SU-DHL-6 (cell line): ENCODE data around the gene SLC5A10.

Experiments
- CTCF ChIP-seq: fragments of 200-600 bp; sonication (generic); IDR thresholded peaks from one replicate; pipeline ENCODE4 v1.5.1; 2017; ENCODE audit warnings: antibody characterized with exemption, mild to moderate bottlenecking, low read length, moderate library complexity; ENCODE audit not compliant: insufficient read depth, poor library complexity, severe bottlenecking
- EZH2phosphoT487 ChIP-seq: fragments of 200-600 bp; sonication (generic), shearing (Covaris generic); conservative IDR thresholded peaks from 2 replicates; pipeline ENCODE4 v1.6.1; 2018; ENCODE audit warnings: mild to moderate bottlenecking, antibody characterized with exemption, low read length, moderate library complexity, mixed read lengths

- TF ChIP-seq CTCF (no peak), EZH2phosphoT487 (no peak)
Observed at GRCh38 chr17:19010729-19011505, 59.0 kb downstream of the SLC5A10 start.
